DOHH2 (cell line): ENCODE measurements around the gene LBHD1.
A peak's percentile ranks its signal among the peaks of the same experiment; 100 is the strongest.

ENCODE experiments used
- H3F3A ChIP-seq: fragments of 200-600 bp; sonication (generic), shearing (Covaris generic); 2 replicates; pipeline ENCODE4 v1.6.0; 2016; ENCODE audit warnings: antibody characterized with exemption, mild to moderate bottlenecking; ENCODE audit not compliant: control insufficient read depth, insufficient read depth
- H3K27ac ChIP-seq: fragments of 200-600 bp; sonication (generic); 2 replicates; pipeline ENCODE4 v1.5.1; 2014; ENCODE audit warnings: low read depth, mild to moderate bottlenecking, low read length, moderate library complexity
- H3K27me3 ChIP-seq: fragments of 200-600 bp; sonication (generic); 2 replicates; pipeline ENCODE4 v1.6.1; 2014; ENCODE audit warnings: mild to moderate bottlenecking, low read length, mixed read lengths; ENCODE audit not compliant: control insufficient read depth
- H3K36me3 ChIP-seq: fragments of 200-600 bp; sonication (generic); 2 replicates; pipeline ENCODE4 v1.6.1; 2014; ENCODE audit warnings: mild to moderate bottlenecking, low read length, moderate library complexity, mixed read lengths; ENCODE audit not compliant: control insufficient read depth
- H3K4me1 ChIP-seq: fragments of 200-600 bp; sonication (generic); 2 replicates; pipeline ENCODE4 v1.6.1; 2014; ENCODE audit warnings: mild to moderate bottlenecking, low read length, mixed read lengths; ENCODE audit not compliant: control insufficient read depth
- H3K4me2 ChIP-seq: fragments of 200-600 bp; sonication (generic); 2 replicates; pipeline ENCODE4 v1.6.0; 2014; ENCODE audit warnings: mild to moderate bottlenecking, low read length, moderate library complexity
- H3K4me3 ChIP-seq: fragments of 200-600 bp; sonication (generic); 2 replicates; pipeline ENCODE4 v1.5.1; 2014; ENCODE audit warnings: mild to moderate bottlenecking, low read length, mixed read lengths
- H3K79me2 ChIP-seq: fragments of 200-600 bp; sonication (generic); 2 replicates; pipeline ENCODE4 v1.6.1; 2014; ENCODE audit warnings: mild to moderate bottlenecking, low read length, mixed read lengths; ENCODE audit not compliant: control insufficient read depth
- H3K9me2 ChIP-seq: fragments of 200-600 bp; sonication (generic); replicated peaks from 2 replicates; pipeline ENCODE4 v1.6.1; 2014; ENCODE audit warnings: mild to moderate bottlenecking, low read length, mixed read lengths; ENCODE audit not compliant: control insufficient read depth
- H3K9me3 ChIP-seq: fragments of 200-600 bp; sonication (generic); 2 replicates; pipeline ENCODE4 v1.6.1; 2014; ENCODE audit warnings: antibody characterized with exemption, low read length, mixed read lengths; ENCODE audit not compliant: control insufficient read depth, insufficient read depth
- H4K20me1 ChIP-seq: fragments of 200-600 bp; sonication (generic); 2 replicates; pipeline ENCODE4 v1.6.0; 2014; ENCODE audit warnings: low read depth, mild to moderate bottlenecking, antibody characterized with exemption, low read length, moderate library complexity; ENCODE audit not compliant: control insufficient read depth, insufficient read depth
- EZH2phosphoT487 ChIP-seq: fragments of 200-600 bp; sonication (generic); IDR thresholded peaks from 2 replicates; pipeline ENCODE4 v1.6.1; 2017; ENCODE audit warnings: borderline replicate concordance, mild to moderate bottlenecking, antibody characterized with exemption, low read length, moderate library complexity, mixed read lengths
- TF ChIP-seq, protein P1 (sequence below): fragments of 200-600 bp; sonication (generic); IDR thresholded peaks from one replicate; pipeline ENCODE4 v1.5.1; 2014; ENCODE audit warnings: antibody characterized with exemption, mild to moderate bottlenecking, low read depth, low read length; ENCODE audit not compliant: poor library complexity, severe bottlenecking

The LBHD1 gene

DNA sequence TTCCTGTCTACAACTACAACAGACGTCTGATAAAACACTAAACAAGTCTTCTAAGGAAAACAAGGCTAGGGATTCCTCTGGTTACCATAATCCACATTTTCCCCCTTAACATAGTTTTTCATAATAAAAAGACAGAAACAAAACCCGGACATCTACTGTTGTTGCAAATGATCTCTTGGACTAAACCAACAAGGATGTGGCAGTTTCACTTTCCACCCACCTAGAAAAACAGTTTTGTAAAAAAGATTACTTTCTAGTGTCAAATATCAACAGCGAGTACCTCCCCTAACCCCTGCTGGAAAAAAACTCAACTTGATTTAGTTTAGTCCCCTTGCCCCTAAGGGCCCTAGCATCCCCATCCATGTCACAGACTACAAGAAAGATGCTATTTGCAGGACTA lies 40.8 kb upstream of the LBHD1 start:
- Histone ChIP-seq H3K27me3 (no peaks in the 10 kb centered on the region), H3K36me3 (peaks cover 80% of the 10 kb centered on the region), H3K79me2 (peaks cover 29% of the 10 kb centered on the region), H3K9me2 (no peaks in the 10 kb centered on the region), H3K4me2 (no peak overlapping the region), H3K4me1 (peaks cover 24% of the 10 kb centered on the region), H3K4me3 (no peak overlapping the region), H3K27ac (peak overlapping the region; percentile 5; the same call in 1 of the 2 replicates), H4K20me1 (no peaks in the 10 kb centered on the region), H3F3A (peaks cover 62% of the 10 kb centered on the region), H3K9me3 (no peaks in the 10 kb centered on the region)
- TF ChIP-seq EZH2phosphoT487, result no peak
- TF ChIP-seq, protein P1, sequence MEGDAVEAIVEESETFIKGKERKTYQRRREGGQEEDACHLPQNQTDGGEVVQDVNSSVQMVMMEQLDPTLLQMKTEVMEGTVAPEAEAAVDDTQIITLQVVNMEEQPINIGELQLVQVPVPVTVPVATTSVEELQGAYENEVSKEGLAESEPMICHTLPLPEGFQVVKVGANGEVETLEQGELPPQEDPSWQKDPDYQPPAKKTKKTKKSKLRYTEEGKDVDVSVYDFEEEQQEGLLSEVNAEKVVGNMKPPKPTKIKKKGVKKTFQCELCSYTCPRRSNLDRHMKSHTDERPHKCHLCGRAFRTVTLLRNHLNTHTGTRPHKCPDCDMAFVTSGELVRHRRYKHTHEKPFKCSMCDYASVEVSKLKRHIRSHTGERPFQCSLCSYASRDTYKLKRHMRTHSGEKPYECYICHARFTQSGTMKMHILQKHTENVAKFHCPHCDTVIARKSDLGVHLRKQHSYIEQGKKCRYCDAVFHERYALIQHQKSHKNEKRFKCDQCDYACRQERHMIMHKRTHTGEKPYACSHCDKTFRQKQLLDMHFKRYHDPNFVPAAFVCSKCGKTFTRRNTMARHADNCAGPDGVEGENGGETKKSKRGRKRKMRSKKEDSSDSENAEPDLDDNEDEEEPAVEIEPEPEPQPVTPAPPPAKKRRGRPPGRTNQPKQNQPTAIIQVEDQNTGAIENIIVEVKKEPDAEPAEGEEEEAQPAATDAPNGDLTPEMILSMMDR, result no peak

DNA sequence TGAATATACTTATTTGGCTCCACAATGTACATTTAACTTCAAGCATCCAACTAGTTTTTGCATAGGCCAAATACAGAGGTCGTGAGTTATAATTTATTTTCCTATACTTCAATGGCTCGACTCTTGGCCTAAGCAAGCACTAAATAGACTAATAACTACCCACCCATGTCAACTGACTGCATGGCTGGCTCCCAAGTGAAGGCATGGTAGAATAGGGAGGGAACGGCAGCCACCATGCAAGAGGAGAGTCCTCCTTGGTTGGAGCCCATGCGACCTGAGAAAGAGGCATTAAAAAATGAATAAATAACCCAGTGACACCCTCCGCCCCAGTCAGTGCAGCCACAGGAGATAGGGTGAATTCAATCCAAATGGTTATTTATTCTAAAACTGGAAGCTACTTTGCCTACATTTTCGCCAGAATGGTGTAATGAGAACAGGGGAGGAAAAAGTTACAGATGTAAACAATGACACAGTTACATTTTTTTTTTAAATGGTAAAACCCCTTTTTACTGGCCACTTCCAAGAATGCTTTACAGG lies 40.3 kb upstream of the LBHD1 start:
- Histone ChIP-seq H3K27ac (peak overlapping the region; percentile 5; the same call in 1 of the 2 replicates), H3K4me2 (no peak overlapping the region), H3K79me2 (peaks cover 26% of the 10 kb centered on the region), H4K20me1 (no peaks in the 10 kb centered on the region), H3K36me3 (peaks cover 78% of the 10 kb centered on the region), H3K4me3 (no peak overlapping the region), H3K4me1 (peaks cover 29% of the 10 kb centered on the region), H3K27me3 (no peaks in the 10 kb centered on the region), H3K9me3 (no peaks in the 10 kb centered on the region), H3K9me2 (no peaks in the 10 kb centered on the region), H3F3A (peaks cover 61% of the 10 kb centered on the region)
- no peak for TF ChIP-seq EZH2phosphoT487
- TF ChIP-seq, protein P1, result no peak

DNA sequence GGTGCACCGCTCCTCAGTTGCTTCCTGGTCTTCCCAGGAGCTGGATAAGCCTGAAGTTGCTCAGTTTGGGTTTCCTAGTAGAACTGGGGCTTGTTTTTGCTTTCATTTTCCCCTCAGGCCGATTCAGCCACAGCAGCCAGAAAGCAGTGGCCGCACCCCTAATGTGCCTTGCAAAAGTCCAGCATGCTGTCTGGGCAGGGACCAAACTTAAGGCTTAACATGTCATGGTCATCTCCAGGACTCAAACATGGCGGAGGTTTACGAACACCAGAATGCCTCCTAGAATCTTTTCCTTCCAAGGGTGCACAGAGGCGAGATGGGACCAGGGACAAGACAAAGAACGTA lies 37.9 kb upstream of the LBHD1 start:
- no peaks in the 10 kb centered on the region for H4K20me1 ChIP-seq
- H3F3A ChIP-seq, result peaks cover 52% of the 10 kb centered on the region
- peak overlapping the region; percentile 84 for H3K27ac ChIP-seq
- no peaks in the 10 kb centered on the region for H3K9me2 ChIP-seq
- peaks cover 70% of the 10 kb centered on the region for H3K36me3 ChIP-seq
- H3K4me2 ChIP-seq, result peak overlapping the region; percentile 99
- H3K27me3 ChIP-seq, result no peaks in the 10 kb centered on the region
- no peak for TF ChIP-seq EZH2phosphoT487
- TF ChIP-seq, protein P1, result no peak
- peaks cover 49% of the 10 kb centered on the region for H3K4me1 ChIP-seq
- H3K79me2 ChIP-seq, result peaks cover 21% of the 10 kb centered on the region
- peak overlapping the region; percentile 72 for H3K4me3 ChIP-seq
- H3K9me3 ChIP-seq, result no peaks in the 10 kb centered on the region
